OCI-M2 (cell line): Measurements from ENCODE around the gene STRN.

Source experiments
- DNase-seq: peaks from one replicate; lab custom pipeline; 2025; ENCODE audit not compliant: unreplicated experiment; lab: John Stamatoyannopoulos, UW

The STRN gene

GRCh38 chr2:36800381-36800780, 166.0 kb downstream of the STRN start:
- no peak for DNase-seq

DNA sequence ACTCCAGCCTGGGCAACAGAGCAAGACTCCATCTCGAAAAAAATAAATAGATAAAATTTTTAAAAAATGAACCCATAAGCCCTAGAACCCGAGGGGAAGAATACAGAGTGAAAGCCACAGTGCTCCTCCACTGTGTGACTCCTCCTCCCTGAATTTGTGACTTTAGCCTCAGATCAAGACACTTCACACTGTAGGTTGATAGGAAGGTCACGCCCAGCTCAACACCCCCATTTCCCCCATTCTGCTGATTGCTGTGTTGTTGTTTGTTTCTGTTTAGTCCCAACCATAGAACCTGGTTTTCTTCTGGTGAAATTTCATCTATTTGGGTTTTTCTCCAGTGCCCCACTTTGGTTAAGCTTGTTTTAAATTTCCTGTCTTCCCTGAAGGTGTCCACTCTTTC, 167.6 kb downstream of the STRN start:
- no peak for DNase-seq

DNA sequence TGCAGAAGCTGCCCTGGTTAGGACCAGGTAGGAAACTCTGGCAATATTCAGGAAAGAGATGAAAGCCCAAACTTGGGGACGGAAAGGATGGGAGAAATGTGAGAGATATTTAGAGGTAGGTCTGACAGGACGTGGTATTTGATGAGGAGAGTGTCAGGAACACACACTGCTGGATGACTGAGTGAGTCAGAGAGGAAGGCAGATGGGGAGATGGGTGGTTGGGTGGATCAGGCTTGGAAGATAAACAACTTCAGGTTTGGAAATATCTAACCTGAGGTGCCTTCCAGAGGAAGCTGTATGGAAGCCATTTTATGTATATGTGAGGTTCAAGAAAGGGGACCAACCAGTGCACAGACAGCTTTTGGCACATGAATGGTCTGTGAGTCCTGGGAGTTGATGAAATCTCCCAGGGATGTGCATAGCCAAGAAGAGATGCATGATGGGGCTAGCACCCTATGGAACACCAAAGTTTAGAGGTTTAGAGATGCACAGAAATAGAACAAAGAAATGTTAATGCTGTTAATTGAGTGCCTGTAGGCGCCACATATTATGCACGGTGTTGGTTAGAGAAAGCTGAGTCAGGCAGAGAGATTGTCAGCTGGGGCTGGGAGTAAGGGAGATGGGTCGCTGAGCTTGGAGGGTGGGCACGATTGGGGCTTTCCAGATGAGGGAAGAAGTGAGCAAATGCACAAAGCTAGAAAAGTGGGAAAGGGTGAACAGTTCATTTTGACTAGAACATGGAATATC, 168.8 kb downstream of the STRN start:
- no peak for DNase-seq
